ENCODE measurements around the gene SERP2. TPM values are rescaled to one million over a fixed set of nuclear protein-coding genes. Genes with fewer than 3 reads are reported as not detected.
A peak's percentile ranks its signal among the peaks of the same experiment; 100 is the strongest.

The SERP2 gene
- total RNA-seq, 1 donor from 2014 or later, result 2.4 TPM

DNA sequence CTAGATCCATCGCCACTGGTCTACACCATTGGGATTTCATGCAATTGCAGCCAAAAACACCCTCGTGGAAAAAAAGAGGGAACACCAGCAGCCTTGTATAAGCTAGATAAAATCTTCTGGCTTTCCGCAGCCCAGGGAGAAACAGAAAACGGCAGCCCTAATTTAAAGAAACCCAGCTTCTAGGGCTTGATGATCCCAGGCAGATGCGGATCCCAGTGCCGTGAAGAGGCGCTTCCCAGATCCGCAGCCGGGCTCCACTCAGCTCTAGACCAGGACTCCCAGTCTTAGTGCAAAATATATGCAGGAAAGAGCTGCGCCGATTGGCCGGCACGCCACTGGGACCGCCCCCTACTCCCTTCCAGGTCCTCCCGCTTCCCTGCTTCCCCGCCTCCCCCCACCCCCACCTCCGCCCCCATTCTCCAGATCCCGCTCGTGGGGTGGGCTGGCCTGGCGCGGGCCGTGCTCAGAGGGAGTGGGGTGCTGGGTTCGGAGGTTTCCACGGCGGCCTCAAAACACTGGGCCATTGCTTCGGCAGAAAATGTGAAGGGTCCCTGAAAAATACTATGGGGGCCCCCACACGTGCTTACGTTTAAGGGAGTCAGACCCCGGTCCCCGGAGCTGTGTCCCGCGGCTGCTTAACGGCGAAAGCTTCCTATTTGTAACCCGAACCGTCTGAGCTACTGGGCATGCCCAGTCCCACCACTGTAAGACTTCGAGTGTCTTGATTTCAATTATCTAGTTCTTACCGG, 63.1 kb downstream of the SERP2 start:
- H2AFZ ChIP-seq (ENCODE audit: low read depth, low read length), result no peak overlapping the region
- Mint-ChIP-seq H3K27ac (ENCODE audit: unreplicated experiment) (peak overlapping the region; percentile 91), H3K27me3 (ENCODE audit: low read depth, unreplicated experiment) (no peaks in the 10 kb centered on the region), H3K4me1 (ENCODE audit: low read depth, unreplicated experiment) (peaks cover 28% of the 10 kb centered on the region), H3K9me3 (ENCODE audit: unreplicated experiment) (no peaks in the 10 kb centered on the region), H3K4me3 (ENCODE audit: unreplicated experiment) (peak overlapping the region; percentile 95), H3K36me3 (ENCODE audit: low read depth, unreplicated experiment) (peaks cover 9% of the 10 kb centered on the region)
- DNase-seq (ENCODE audit: low read depth) (peak; percentile 86), FAIRE-seq (no peak)
- TF ChIP-seq, protein P1, sequence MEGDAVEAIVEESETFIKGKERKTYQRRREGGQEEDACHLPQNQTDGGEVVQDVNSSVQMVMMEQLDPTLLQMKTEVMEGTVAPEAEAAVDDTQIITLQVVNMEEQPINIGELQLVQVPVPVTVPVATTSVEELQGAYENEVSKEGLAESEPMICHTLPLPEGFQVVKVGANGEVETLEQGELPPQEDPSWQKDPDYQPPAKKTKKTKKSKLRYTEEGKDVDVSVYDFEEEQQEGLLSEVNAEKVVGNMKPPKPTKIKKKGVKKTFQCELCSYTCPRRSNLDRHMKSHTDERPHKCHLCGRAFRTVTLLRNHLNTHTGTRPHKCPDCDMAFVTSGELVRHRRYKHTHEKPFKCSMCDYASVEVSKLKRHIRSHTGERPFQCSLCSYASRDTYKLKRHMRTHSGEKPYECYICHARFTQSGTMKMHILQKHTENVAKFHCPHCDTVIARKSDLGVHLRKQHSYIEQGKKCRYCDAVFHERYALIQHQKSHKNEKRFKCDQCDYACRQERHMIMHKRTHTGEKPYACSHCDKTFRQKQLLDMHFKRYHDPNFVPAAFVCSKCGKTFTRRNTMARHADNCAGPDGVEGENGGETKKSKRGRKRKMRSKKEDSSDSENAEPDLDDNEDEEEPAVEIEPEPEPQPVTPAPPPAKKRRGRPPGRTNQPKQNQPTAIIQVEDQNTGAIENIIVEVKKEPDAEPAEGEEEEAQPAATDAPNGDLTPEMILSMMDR (IDR thresholded peaks at IDR 0.05; ENCODE audit: insufficient read depth, low read depth, low read length), result no peak
- no peak for TF ChIP-seq EZH2 (IDR thresholded peaks at IDR 0.05; ENCODE audit: insufficient read depth, low read length)
- peak overlapping the region; percentile 99 for H3K4me3 ChIP-seq (ENCODE audit: insufficient read depth, low read depth, low read length)
- peaks cover 49% of the 10 kb centered on the region for H3K79me2 ChIP-seq (ENCODE audit: insufficient read depth, low read length)
- no peaks in the 10 kb centered on the region for H3K27me3 ChIP-seq (ENCODE audit: insufficient read depth, low read length)
- H3K9me3 ChIP-seq (ENCODE audit: insufficient read depth, low read depth, low read length), result no peaks in the 10 kb centered on the region
- H3K36me3 ChIP-seq (ENCODE audit: insufficient read depth, low read length), result peaks cover 16% of the 10 kb centered on the region
- peaks cover 70% of the 10 kb centered on the region for H4K20me1 ChIP-seq (ENCODE audit: insufficient read depth, low read length)
- H3K4me1 ChIP-seq (ENCODE audit: insufficient read depth, low read length), result peaks cover 22% of the 10 kb centered on the region
- peak overlapping the region; percentile 82 for H3K4me2 ChIP-seq (ENCODE audit: low read length)
- H3K9ac ChIP-seq (ENCODE audit: low read length), result peak overlapping the region; percentile 99
- H3K27ac ChIP-seq (ENCODE audit: low read depth, low read length), result peak overlapping the region; percentile 95

DNA sequence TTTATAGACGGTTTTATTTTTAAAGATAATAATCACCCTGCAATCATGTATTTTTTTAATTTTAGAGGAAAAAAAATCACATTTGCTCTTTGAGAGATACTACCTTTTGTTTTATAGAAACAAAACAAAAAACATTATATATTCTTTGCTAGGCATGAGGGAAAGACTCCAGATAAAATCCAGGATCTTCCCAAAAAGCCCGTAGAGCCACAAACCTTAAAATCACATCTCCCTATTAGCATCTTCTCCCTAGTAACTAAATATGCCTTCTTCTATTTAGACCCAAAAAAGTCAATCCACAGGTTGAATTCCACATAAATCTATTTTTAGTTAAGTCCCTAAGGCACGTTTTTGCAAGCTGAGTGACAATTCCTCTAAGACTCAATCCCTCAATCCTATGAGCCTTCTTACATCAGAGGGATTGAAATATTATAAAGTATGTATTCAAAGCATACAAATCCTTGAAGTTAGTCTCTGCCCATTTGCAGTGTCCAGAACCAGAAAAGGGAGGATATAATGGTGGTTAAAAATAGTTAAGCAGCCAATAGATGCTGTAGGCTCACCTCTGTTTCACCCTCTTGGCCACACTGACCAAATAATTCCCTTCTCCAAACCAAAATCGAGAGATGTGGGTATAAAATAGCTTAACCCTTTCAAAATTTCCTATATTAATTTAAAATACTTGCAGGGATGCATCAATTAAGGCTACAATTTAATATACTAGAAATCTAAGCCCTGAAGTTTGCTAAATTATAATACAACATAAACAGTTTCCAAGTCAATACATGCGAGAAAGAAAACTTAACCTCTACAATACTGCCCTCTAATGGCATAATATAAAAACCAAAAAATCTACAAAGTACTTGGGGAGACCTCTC, 64.0 kb downstream of the SERP2 start:
- H3K4me1 ChIP-seq (ENCODE audit: insufficient read depth, low read length), result peaks cover 22% of the 10 kb centered on the region
- no peaks in the 10 kb centered on the region for H3K27me3 ChIP-seq (ENCODE audit: insufficient read depth, low read length)
- no peaks in the 10 kb centered on the region for H3K9me3 Mint-ChIP-seq (ENCODE audit: unreplicated experiment)
- peaks cover 26% of the 10 kb centered on the region for H3K4me1 Mint-ChIP-seq (ENCODE audit: low read depth, unreplicated experiment)
- peak overlapping the region; percentile 82 for H3K4me2 ChIP-seq (ENCODE audit: low read length)
- H2AFZ ChIP-seq (ENCODE audit: low read depth, low read length), result no peak overlapping the region
- peaks cover 75% of the 10 kb centered on the region for H4K20me1 ChIP-seq (ENCODE audit: insufficient read depth, low read length)
- peak; percentile 18 for DNase-seq (ENCODE audit: low read depth)
- no peaks in the 10 kb centered on the region for H3K27me3 Mint-ChIP-seq (ENCODE audit: low read depth, unreplicated experiment)
- H3K27ac ChIP-seq (ENCODE audit: low read depth, low read length), result peak overlapping the region; percentile 85
- peak overlapping the region; percentile 67 for H3K27ac Mint-ChIP-seq (ENCODE audit: unreplicated experiment)
- TF ChIP-seq, protein P1 (IDR thresholded peaks at IDR 0.05; ENCODE audit: insufficient read depth, low read depth, low read length), result peak; percentile 46
- no peak for TF ChIP-seq EZH2 (IDR thresholded peaks at IDR 0.05; ENCODE audit: insufficient read depth, low read length)
- peak overlapping the region; percentile 61 for H3K4me3 ChIP-seq (ENCODE audit: insufficient read depth, low read depth, low read length)
- no peak for FAIRE-seq
- H3K79me2 ChIP-seq (ENCODE audit: insufficient read depth, low read length), result peaks cover 52% of the 10 kb centered on the region
- peak overlapping the region; percentile 95 for H3K4me3 Mint-ChIP-seq (ENCODE audit: unreplicated experiment)
- no peaks in the 10 kb centered on the region for H3K9me3 ChIP-seq (ENCODE audit: insufficient read depth, low read depth, low read length)
- H3K36me3 Mint-ChIP-seq (ENCODE audit: low read depth, unreplicated experiment), result peaks cover 9% of the 10 kb centered on the region
- peaks cover 16% of the 10 kb centered on the region for H3K36me3 ChIP-seq (ENCODE audit: insufficient read depth, low read length)
- peak overlapping the region; percentile 99 for H3K9ac ChIP-seq (ENCODE audit: low read length)
